Transverse colon (tissue), 3 donors: ENCODE data around the gene AP1S3.

Experiments
- POLR2A ChIP-seq: fragments of 450-650 bp; IDR thresholded peaks from one replicate; pipeline ENCODE4 v1.6.1; 2016; ENCODE audit warnings: antibody characterized with exemption, mild to moderate bottlenecking, moderate library complexity
- TF ChIP-seq, protein P1 (sequence below), 5 experiments: fragments of 200-600 bp in 3 of 5; fragments of 450-650 bp in 2 of 5; sonication (generic) in 3 of 5; IDR thresholded peaks; 1 replicate in 2 of 5; 2 replicates in 3 of 5; pipeline ENCODE4 v1.5.1; 2016 to 2017; ENCODE audit warnings: antibody characterized with exemption in 5 of 5, inconsistent platforms in 3 of 5, mild to moderate bottlenecking in 2 of 5, moderate library complexity in 1 of 5

DNA sequence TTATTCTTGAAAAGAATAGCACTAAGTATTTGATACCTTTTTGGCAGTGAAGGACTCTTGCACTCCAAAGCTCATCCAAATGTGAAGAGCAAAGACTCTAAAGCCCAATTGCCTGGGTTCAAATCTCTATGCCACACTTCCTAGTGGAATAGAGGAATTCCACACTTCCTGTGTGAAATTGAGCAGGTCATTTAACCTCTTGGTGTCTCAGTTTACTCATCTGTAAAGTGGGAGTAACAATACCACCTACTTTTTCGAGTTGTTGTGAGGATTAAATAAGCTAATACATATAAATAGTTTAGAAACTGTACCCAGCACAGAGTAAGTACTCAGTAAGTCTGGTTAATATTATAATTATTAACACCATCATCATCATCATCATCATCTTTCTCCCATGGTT lies 72.6 kb downstream of the AP1S3 start:
- no peak for TF ChIP-seq POLR2A
- TF ChIP-seq, protein P1, sequence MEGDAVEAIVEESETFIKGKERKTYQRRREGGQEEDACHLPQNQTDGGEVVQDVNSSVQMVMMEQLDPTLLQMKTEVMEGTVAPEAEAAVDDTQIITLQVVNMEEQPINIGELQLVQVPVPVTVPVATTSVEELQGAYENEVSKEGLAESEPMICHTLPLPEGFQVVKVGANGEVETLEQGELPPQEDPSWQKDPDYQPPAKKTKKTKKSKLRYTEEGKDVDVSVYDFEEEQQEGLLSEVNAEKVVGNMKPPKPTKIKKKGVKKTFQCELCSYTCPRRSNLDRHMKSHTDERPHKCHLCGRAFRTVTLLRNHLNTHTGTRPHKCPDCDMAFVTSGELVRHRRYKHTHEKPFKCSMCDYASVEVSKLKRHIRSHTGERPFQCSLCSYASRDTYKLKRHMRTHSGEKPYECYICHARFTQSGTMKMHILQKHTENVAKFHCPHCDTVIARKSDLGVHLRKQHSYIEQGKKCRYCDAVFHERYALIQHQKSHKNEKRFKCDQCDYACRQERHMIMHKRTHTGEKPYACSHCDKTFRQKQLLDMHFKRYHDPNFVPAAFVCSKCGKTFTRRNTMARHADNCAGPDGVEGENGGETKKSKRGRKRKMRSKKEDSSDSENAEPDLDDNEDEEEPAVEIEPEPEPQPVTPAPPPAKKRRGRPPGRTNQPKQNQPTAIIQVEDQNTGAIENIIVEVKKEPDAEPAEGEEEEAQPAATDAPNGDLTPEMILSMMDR (IDR thresholded peaks at IDR 0.05) = no peak
